Loucy (cell line): ENCODE measurements around the gene OPRL1.
A peak's percentile ranks its signal among the peaks of the same experiment; 100 is the strongest.

Experiments used
- H2AFZ ChIP-seq: fragments of 200-600 bp; sonication (generic); 2 replicates; pipeline ENCODE4 v1.6.0; 2016; ENCODE audit warnings: antibody characterized with exemption, mild to moderate bottlenecking, low read length, moderate library complexity
- H3F3A ChIP-seq: fragments of 200-600 bp; 2 replicates; pipeline ENCODE4 v1.6.0; 2016; ENCODE audit warnings: antibody characterized with exemption, low read depth, mild to moderate bottlenecking
- H3K27me3 ChIP-seq: fragments of 200-600 bp; sonication (generic); 2 replicates; pipeline ENCODE4 v1.6.1; 2014; ENCODE audit warnings: low read length, mild to moderate bottlenecking; ENCODE audit not compliant: insufficient read depth, poor library complexity, severe bottlenecking
- H3K36me3 ChIP-seq: fragments of 200-600 bp; sonication (generic); 2 replicates; pipeline ENCODE4 v1.6.1; 2016; ENCODE audit warnings: low read length; ENCODE audit not compliant: insufficient read depth
- H3K4me1 ChIP-seq: fragments of 200-600 bp; sonication (generic); 2 replicates; pipeline ENCODE4 v1.5.1; 2014; ENCODE audit warnings: low read length, mild to moderate bottlenecking; ENCODE audit not compliant: insufficient read depth, poor library complexity, severe bottlenecking
- H3K4me2 ChIP-seq: fragments of 200-600 bp; sonication (generic); 2 replicates; pipeline ENCODE4 v1.6.0; 2014; ENCODE audit warnings: antibody characterized with exemption, low read length, low read depth, mild to moderate bottlenecking; ENCODE audit not compliant: poor library complexity, severe bottlenecking
- H3K4me3 ChIP-seq: fragments of 200-600 bp; sonication (generic); 2 replicates; pipeline ENCODE4 v1.5.1; 2014; ENCODE audit warnings: low read length, mild to moderate bottlenecking, mixed read lengths; ENCODE audit not compliant: poor library complexity, severe bottlenecking
- H3K79me2 ChIP-seq: fragments of 200-600 bp; sonication (generic); 2 replicates; pipeline ENCODE4 v1.6.1; 2014; ENCODE audit warnings: low read length; ENCODE audit not compliant: insufficient read depth
- H3K9ac ChIP-seq: fragments of 200-600 bp; sonication (generic); 2 replicates; pipeline ENCODE4 v1.6.0; 2014; ENCODE audit warnings: mild to moderate bottlenecking, low read depth, low read length, moderate library complexity; ENCODE audit not compliant: poor library complexity, severe bottlenecking
- H3K9me2 ChIP-seq: fragments of 200-600 bp; sonication (generic); replicated peaks from 2 replicates; pipeline ENCODE4 v1.6.1; 2016; ENCODE audit warnings: low read depth, low read length, mixed read lengths
- H3K9me3 ChIP-seq: fragments of 200-600 bp; sonication (generic); 2 replicates; pipeline ENCODE4 v1.6.1; 2014; ENCODE audit warnings: mild to moderate bottlenecking, antibody characterized with exemption, low read length, low read depth; ENCODE audit not compliant: insufficient read depth
- H4K20me1 ChIP-seq: fragments of 200-600 bp; sonication (generic); 2 replicates; pipeline ENCODE4 v1.6.0; 2014; ENCODE audit warnings: antibody characterized with exemption, low read length, mild to moderate bottlenecking; ENCODE audit not compliant: insufficient read depth, poor library complexity, severe bottlenecking
- EZH2phosphoT487 ChIP-seq: fragments of 200-600 bp; IDR thresholded peaks from 2 replicates; pipeline ENCODE4 v1.6.1; 2018; ENCODE audit warnings: antibody characterized with exemption, mild to moderate bottlenecking, moderate library complexity, borderline replicate concordance
- TF ChIP-seq, protein P1 (sequence below): fragments of 200-600 bp; sonication (generic); conservative IDR thresholded peaks from 2 replicates; pipeline ENCODE4 v1.5.1; 2014; ENCODE audit warnings: mild to moderate bottlenecking, antibody characterized with exemption, low read length

OPRL1 gene

DNA sequence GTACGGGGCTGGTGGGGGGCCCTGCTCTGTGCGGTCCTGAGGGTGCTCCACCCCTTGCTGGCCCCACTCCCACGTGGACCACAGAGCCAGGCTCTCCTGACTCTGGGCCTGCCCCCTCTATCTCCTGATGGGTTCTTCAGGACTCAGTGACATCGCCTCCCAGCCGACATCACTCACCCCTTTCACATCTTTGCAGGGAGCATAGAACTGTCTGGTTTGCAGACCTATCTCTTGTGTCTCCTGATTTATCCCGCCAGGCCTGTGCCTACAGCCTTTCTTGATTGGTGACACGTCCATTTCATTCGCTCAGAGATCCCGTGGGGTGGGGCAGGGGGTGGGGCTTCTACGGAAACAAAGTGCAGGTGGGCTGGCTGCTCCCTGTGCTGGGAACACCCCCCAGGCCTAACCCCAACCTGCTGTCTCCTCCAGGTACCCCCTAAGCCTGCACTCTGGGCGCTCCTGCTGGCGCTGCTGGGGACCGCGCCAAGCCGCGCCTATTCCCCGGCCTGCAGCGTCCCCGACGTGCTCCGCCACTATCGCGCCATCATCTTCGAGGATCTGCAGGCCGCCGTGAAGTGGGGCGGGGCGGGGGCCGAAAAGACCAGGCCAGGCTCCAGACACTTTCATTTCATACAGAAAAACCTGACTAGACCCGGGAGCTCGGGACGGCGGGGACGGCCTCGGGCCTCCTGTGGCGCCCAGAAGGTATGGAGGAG is 42.2 kb upstream of the OPRL1 start:
- peaks cover 59% of the 10 kb centered on the region for H3K4me1 ChIP-seq
- no peaks in the 10 kb centered on the region for H3K9me2 ChIP-seq
- no peaks in the 10 kb centered on the region for H3K79me2 ChIP-seq
- H3K4me2 ChIP-seq: peak overlapping the region; percentile 83
- H3K4me3 ChIP-seq: no peak overlapping the region
- H3K9me3 ChIP-seq: no peaks in the 10 kb centered on the region
- no peaks in the 10 kb centered on the region for H3K27me3 ChIP-seq
- peaks cover 8% of the 10 kb centered on the region; the same call in 1 of the 2 replicates for H3K36me3 ChIP-seq
- H3K9ac ChIP-seq: peak overlapping the region; percentile 77
- H2AFZ ChIP-seq: no peak overlapping the region
- H3F3A ChIP-seq: peaks cover 4% of the 10 kb centered on the region; the same call in 1 of the 2 replicates
- no peak for TF ChIP-seq EZH2phosphoT487
- TF ChIP-seq, protein P1, sequence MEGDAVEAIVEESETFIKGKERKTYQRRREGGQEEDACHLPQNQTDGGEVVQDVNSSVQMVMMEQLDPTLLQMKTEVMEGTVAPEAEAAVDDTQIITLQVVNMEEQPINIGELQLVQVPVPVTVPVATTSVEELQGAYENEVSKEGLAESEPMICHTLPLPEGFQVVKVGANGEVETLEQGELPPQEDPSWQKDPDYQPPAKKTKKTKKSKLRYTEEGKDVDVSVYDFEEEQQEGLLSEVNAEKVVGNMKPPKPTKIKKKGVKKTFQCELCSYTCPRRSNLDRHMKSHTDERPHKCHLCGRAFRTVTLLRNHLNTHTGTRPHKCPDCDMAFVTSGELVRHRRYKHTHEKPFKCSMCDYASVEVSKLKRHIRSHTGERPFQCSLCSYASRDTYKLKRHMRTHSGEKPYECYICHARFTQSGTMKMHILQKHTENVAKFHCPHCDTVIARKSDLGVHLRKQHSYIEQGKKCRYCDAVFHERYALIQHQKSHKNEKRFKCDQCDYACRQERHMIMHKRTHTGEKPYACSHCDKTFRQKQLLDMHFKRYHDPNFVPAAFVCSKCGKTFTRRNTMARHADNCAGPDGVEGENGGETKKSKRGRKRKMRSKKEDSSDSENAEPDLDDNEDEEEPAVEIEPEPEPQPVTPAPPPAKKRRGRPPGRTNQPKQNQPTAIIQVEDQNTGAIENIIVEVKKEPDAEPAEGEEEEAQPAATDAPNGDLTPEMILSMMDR: no peak
- no peaks in the 10 kb centered on the region for H4K20me1 ChIP-seq

DNA sequence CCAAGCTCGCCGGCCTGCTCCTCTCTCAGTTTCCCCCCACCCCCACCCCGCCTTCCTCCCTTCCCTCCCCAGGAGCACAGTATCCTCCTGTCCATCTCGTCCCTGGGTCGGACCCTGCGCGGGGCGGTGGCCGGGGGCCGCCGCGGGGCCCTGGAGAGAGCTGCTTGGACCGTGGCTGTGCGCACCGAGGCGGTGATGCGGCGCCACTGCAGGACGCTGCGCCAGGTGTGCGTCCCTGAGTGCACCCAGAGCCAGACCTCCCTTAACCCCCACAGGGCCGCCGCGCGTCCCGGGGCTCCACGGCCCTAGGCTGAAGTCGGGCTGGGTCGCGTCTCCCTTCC is 41.7 kb upstream of the OPRL1 start:
- Histone ChIP-seq H3K4me3 (peak overlapping the region; percentile 79), H3K36me3 (peaks cover 8% of the 10 kb centered on the region; the same call in 1 of the 2 replicates), H3K79me2 (no peaks in the 10 kb centered on the region), H3K9ac (peak overlapping the region; percentile 77), H3K9me2 (no peaks in the 10 kb centered on the region), H4K20me1 (no peaks in the 10 kb centered on the region), H3F3A (peaks cover 4% of the 10 kb centered on the region; the same call in 1 of the 2 replicates), H3K27me3 (no peaks in the 10 kb centered on the region), H3K9me3 (no peaks in the 10 kb centered on the region), H2AFZ (no peak overlapping the region), H3K4me2 (peak overlapping the region; percentile 83), H3K4me1 (peaks cover 59% of the 10 kb centered on the region)
- TF ChIP-seq EZH2phosphoT487: no peak
- TF ChIP-seq, protein P1: no peak

DNA sequence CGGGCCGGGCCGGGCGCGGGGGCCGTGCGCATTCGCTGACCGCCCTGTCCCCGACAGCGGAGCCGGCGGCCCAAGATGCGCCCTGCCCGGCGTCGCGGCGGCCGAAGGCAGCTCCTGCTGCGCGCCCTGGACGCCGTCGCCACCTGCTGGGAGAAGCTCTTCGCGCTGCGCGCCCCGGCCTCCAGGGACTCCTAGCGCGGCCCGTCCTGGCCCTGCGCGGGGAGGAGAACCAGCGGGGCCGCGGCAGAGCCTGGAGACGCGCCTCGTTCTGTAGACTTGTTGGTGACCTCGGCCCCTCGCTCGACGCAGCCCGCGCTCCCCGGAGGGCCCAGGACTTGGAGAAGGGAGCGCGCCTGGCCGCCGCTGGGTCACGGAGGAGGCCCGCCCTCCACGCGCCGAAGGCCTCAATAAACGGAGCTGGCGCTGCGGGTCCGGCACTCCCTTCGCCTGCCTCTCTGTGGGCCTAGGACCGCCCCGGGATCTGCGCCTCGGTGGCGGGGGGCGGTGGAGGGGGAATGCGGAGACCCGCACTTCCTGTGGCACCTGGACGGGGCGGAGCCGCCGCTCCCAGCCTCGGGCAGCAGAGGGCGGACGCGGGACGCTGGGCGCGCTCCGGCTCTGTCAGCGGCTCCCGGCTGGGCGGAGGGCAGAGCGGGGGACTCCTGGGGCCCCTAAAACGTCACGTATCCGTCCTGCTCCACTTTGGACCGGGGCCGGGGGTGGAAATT is 41.2 kb upstream of the OPRL1 start:
- Histone ChIP-seq H3F3A (peaks cover 4% of the 10 kb centered on the region; the same call in 1 of the 2 replicates), H4K20me1 (no peaks in the 10 kb centered on the region), H3K4me2 (peak overlapping the region; percentile 83), H3K79me2 (no peaks in the 10 kb centered on the region), H2AFZ (peak overlapping the region; percentile 97), H3K4me3 (peak overlapping the region; percentile 79), H3K36me3 (peaks cover 8% of the 10 kb centered on the region; the same call in 1 of the 2 replicates), H3K4me1 (peaks cover 59% of the 10 kb centered on the region), H3K9me2 (no peaks in the 10 kb centered on the region), H3K9ac (peak overlapping the region; percentile 77), H3K27me3 (no peaks in the 10 kb centered on the region), H3K9me3 (no peaks in the 10 kb centered on the region)
- TF ChIP-seq, protein P1: peak; percentile 63
- no peak for TF ChIP-seq EZH2phosphoT487
